ENCODE results near the gene MTMR6.

MTMR6 gene

DNA sequence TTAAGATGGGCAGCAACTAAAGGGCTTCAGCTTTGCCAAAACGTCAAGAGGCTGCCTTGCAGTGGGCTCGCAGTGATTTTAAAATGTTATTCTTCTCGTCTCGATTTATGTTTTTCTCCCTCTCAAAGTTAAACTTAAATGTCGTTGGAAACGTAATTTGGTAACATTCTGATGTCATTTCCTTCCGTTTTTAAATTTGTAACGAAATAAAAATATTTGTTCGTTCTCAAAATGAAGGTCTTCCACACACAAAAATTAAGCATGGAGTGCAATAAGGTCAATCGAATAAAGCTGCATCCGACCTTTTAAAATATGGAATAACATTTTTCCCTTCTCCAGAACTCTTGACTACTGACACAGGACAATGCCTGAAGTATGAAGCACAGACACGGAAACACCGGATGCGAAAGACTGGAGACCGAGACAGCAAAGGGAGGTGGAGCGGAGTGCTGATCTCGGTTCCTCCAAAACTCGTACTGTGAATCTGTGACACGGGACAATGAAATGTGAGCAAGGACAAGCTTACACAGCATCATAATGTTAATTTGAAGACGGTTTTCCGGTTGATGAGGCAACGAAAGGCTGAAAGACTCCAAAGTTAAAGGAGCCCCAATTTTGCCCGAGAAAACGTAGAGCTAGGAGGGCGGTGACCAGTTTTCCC, 850 bp downstream of the MTMR6 start:
- Histone ChIP-seq H3K36me3 (ENCODE audit: control insufficient read depth, insufficient read depth, low read length) (no peaks in the 10 kb centered on the region), H3K4me3 (replicated peaks; ENCODE audit: low read depth, low read length) (peak overlapping the region; percentile 92), H3K27me3 (replicated peaks; ENCODE audit: control insufficient read depth, insufficient read depth, low read length) (no peaks in the 10 kb centered on the region)
- TF ChIP-seq, protein P1, sequence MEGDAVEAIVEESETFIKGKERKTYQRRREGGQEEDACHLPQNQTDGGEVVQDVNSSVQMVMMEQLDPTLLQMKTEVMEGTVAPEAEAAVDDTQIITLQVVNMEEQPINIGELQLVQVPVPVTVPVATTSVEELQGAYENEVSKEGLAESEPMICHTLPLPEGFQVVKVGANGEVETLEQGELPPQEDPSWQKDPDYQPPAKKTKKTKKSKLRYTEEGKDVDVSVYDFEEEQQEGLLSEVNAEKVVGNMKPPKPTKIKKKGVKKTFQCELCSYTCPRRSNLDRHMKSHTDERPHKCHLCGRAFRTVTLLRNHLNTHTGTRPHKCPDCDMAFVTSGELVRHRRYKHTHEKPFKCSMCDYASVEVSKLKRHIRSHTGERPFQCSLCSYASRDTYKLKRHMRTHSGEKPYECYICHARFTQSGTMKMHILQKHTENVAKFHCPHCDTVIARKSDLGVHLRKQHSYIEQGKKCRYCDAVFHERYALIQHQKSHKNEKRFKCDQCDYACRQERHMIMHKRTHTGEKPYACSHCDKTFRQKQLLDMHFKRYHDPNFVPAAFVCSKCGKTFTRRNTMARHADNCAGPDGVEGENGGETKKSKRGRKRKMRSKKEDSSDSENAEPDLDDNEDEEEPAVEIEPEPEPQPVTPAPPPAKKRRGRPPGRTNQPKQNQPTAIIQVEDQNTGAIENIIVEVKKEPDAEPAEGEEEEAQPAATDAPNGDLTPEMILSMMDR (IDR thresholded peaks at IDR 0.05; ENCODE audit: insufficient read depth, low read length, poor library complexity, severe bottlenecking) = no peak
- DNase-seq (ENCODE audit: extremely low read depth, insufficient read length) = peak; percentile 22

GRCh38 chr13:25281935-25282332, 5.4 kb downstream of the MTMR6 start:
- no peaks in the 10 kb centered on the region for H3K36me3 ChIP-seq (ENCODE audit: control insufficient read depth, insufficient read depth, low read length)
- no peak overlapping the region for H3K4me3 ChIP-seq (replicated peaks; ENCODE audit: low read depth, low read length)
- TF ChIP-seq, protein P1 (IDR thresholded peaks at IDR 0.05; ENCODE audit: insufficient read depth, low read length, poor library complexity, severe bottlenecking) = no peak
- H3K27me3 ChIP-seq (replicated peaks; ENCODE audit: control insufficient read depth, insufficient read depth, low read length) = no peaks in the 10 kb centered on the region
- DNase-seq (ENCODE audit: extremely low read depth, insufficient read length) = no peak

DNA sequence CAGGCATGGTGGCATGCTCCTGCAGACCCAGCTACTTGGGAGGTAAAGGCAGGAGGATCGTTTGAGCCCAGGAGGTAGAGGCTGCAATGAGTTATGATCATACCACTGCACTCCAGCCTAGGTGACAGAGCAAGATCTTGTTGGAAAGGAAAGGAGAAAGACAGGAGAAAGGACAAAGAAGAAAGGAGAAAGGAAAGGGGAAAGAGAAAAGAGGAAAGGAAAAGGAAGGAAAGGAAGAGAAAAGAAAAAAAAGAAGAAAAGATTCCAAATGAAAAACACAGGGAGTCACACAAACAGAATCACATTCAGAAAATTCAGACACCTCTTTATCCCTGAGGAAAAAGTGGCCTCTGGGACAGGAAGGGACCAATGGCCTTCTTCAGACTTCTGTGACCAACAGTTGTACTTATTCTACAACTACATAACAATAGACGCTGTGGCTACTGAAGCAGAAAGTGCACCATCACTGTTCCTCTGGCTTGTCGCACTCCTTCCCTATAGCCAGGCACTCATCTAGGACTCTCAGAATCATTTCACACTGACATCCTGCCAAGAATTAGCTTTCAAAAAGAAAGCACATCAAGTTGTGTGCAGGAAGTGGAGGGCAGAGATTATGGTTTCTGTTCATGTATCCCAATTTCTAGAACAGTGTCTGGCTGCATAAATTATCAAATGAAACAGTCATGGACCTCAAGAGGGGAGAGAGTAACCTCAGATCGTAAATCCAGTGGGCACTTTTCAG, 5.9 kb downstream of the MTMR6 start:
- TF ChIP-seq, protein P1 (IDR thresholded peaks at IDR 0.05; ENCODE audit: insufficient read depth, low read length, poor library complexity, severe bottlenecking) = no peak
- Histone ChIP-seq H3K36me3 (ENCODE audit: control insufficient read depth, insufficient read depth, low read length) (no peaks in the 10 kb centered on the region), H3K4me3 (replicated peaks; ENCODE audit: low read depth, low read length) (no peak overlapping the region), H3K27me3 (replicated peaks; ENCODE audit: control insufficient read depth, insufficient read depth, low read length) (no peaks in the 10 kb centered on the region)
- DNase-seq (ENCODE audit: extremely low read depth, insufficient read length) = peak; percentile 36

DNA sequence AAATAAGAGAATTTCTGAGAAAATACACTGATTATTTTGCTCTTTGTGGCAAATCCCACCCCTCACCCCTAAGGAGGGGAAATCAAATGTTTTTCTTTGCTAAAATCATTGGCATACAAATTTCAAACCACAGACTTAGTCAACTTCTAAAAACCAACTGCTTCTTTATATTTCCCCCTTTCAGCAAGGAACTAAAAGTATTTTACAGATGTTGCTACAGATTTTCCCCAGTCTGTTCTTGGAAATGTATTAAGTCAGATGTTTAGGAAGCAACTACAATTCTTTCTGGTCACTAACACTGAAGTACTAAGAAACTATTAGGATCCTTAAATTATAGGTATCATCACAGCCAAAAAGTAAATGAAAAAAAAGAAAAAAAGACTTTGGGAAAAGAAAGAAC, 6.9 kb downstream of the MTMR6 start:
- H3K4me3 ChIP-seq (replicated peaks; ENCODE audit: low read depth, low read length) = no peak overlapping the region
- no peaks in the 10 kb centered on the region for H3K27me3 ChIP-seq (replicated peaks; ENCODE audit: control insufficient read depth, insufficient read depth, low read length)
- TF ChIP-seq, protein P1 (IDR thresholded peaks at IDR 0.05; ENCODE audit: insufficient read depth, low read length, poor library complexity, severe bottlenecking) = no peak
- no peak for DNase-seq (ENCODE audit: extremely low read depth, insufficient read length)
- no peaks in the 10 kb centered on the region for H3K36me3 ChIP-seq (ENCODE audit: control insufficient read depth, insufficient read depth, low read length)

DNA sequence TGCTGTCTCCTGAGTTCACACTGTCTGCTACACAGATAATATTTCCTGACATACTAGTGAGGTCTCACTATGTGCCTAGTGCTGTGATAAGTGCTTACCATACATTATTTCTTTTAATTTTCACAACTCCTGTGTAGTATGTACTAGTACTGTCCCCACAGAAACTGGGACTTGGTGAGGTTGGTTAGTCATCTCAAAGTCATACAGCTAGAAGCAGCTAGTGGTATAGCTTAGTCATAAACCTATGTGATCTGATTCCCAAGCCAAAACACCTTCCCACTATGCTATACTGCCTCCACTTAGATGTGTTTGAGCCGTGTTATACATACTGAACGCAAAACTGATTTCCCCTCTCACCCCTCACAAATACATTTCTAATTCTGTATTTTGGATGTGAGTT, 10.5 kb downstream of the MTMR6 start:
- DNase-seq (ENCODE audit: extremely low read depth, insufficient read length) = no peak
- Histone ChIP-seq H3K4me3 (replicated peaks; ENCODE audit: low read depth, low read length) (no peak overlapping the region), H3K27me3 (replicated peaks; ENCODE audit: control insufficient read depth, insufficient read depth, low read length) (no peaks in the 10 kb centered on the region), H3K36me3 (ENCODE audit: control insufficient read depth, insufficient read depth, low read length) (no peaks in the 10 kb centered on the region; the same call in 1 of the 2 replicates)
- TF ChIP-seq, protein P1 (IDR thresholded peaks at IDR 0.05; ENCODE audit: insufficient read depth, low read length, poor library complexity, severe bottlenecking) = no peak
